GM12872 (cell line): ENCODE measurements around the gene PRPF19.

Source experiments
- CTCF ChIP-seq: IDR thresholded peaks from 3 replicates; pipeline ENCODE4 v1.5.1; 2011; ENCODE audit warnings: low read depth, mild to moderate bottlenecking, low read length, moderate library complexity; ENCODE audit not compliant: insufficient read depth

PRPF19 gene

GRCh38 chr11:60926500-60926899, 20.1 kb upstream of the PRPF19 start:
- no peak for TF ChIP-seq CTCF

GRCh38 chr11:60925868-60926267, 19.5 kb upstream of the PRPF19 start:
- no peak for TF ChIP-seq CTCF

GRCh38 chr11:60924906-60925853, 18.8 kb upstream of the PRPF19 start:
- TF ChIP-seq CTCF: no peak

GRCh38 chr11:60924110-60924905, 17.9 kb upstream of the PRPF19 start, which contains the start of gene TMEM132A:
TSS of gene TMEM132A (plus strand) at chr11:60924460. CDS start at chr11:60924634, 174 bp downstream.
- no peak for TF ChIP-seq CTCF

- TF ChIP-seq CTCF: no peak
Observed at GRCh38 chr11:60923800-60924109, 17.4 kb upstream of the PRPF19 start.

GRCh38 chr11:60923326-60923725, 16.9 kb upstream of the PRPF19 start:
- TF ChIP-seq CTCF: no peak

GRCh38 chr11:60922906-60923305, 16.5 kb upstream of the PRPF19 start:
- no peak for TF ChIP-seq CTCF
